K562 (cell line): ENCODE measurements around the gene IL12RB2. TPM values are rescaled to one million over a fixed set of nuclear protein-coding genes. Genes with fewer than 3 reads are reported as not detected.

Source experiments
- ARHGAP35 ChIP-seq: fragments of 450-650 bp; IDR thresholded peaks from 2 replicates; pipeline ENCODE4 v1.6.1; 2018; ENCODE audit not compliant: partially characterized antibody
- CREB1 ChIP-seq, 2 experiments: sonication (generic) in 1 of 2; formaldehyde crosslinking in 1 of 2; IDR thresholded peaks; 2 replicates each; pipeline versions ENCODE4 v1.6.1 to v1.8.0; 2012 to 2022; ENCODE audit warnings: inconsistent platforms in 1 of 2, mild to moderate bottlenecking in 1 of 2, missing genetic modification reagents in 1 of 2, moderate library complexity in 1 of 2
- RBM14 ChIP-seq: fragments of 200-400 bp; formaldehyde crosslinking; IDR thresholded peaks from 2 replicates; pipeline ENCODE4 v1.6.1; 2018; ENCODE audit warnings: low read depth, mild to moderate bottlenecking, low read length, moderate library complexity, borderline replicate concordance; ENCODE audit not compliant: insufficient read depth
- RBM15 ChIP-seq: fragments of 200-400 bp; formaldehyde crosslinking; IDR thresholded peaks from 2 replicates; pipeline ENCODE4 v1.6.1; 2018; ENCODE audit warnings: mild to moderate bottlenecking, low read length, moderate library complexity; ENCODE audit not compliant: insufficient read depth
- RFX7 ChIP-seq: fragments of 250-450 bp; sonication (Bioruptor Pico); IDR thresholded peaks from 2 replicates; pipeline ENCODE4 v1.5.1; 2021; ENCODE audit warnings: mild to moderate bottlenecking
- SMAD2 ChIP-seq: fragments of 150-350 bp; IDR thresholded peaks from 2 replicates; pipeline ENCODE4 v1.6.1; 2014; ENCODE audit warnings: low read depth, mild to moderate bottlenecking, low read length
- TAF7 ChIP-seq: fragments of 450-650 bp; IDR thresholded peaks from 2 replicates; pipeline ENCODE4 v1.6.1; 2016; ENCODE audit warnings: missing genetic modification characterization, missing compliant biosample characterization
- YY1 ChIP-seq, 3 experiments: IDR thresholded peaks; 2 replicates each; pipeline ENCODE4 v1.6.1; 2011; ENCODE audit warnings: low read length in 2 of 3, mild to moderate bottlenecking in 2 of 3, moderate library complexity in 2 of 3, borderline replicate concordance in 1 of 3, control low read depth in 1 of 3, low read depth in 1 of 3; ENCODE audit not compliant: insufficient read depth in 3 of 3, insufficient replicate concordance in 2 of 3, control insufficient read depth in 1 of 3, insufficient read length in 1 of 3; ENCODE audit errors: extremely low read depth in 1 of 3
- polyA plus RNA-seq, 8 experiments: library from polyadenylated mRNA; depleted of rRNA in 4 of 8; stranded (reverse) in 5 of 8; unstranded in 3 of 8; fragments of >200 nt; fragmentation: Nextera tagmentation in 2 of 8; fragmentation: Illumina TruSeq in 1 of 8; extraction: Ambion mirVana in 2 of 8; extraction: Trizol in 1 of 8; gene quantifications; 2 replicates each; pipeline versions ENCODE4 v1.2.1 to v1.2.3, GENCODE V29; 2011 to 2014; ENCODE audit warnings: inconsistent platforms in 1 of 8, missing spikeins in 1 of 8
- total RNA-seq, 7 experiments: library from RNA; depleted of rRNA in 6 of 7; stranded (reverse); fragments of >200 nt in 6 of 7; fragmentation: Illumina TruSeq in 2 of 7; extraction: Trizol in 2 of 7; gene quantifications; 2 replicates each; pipeline versions ENCODE4 v1.2.1 to v1.2.3, GENCODE V29; 2011 to 2021; ENCODE audit warnings: low replicate concordance in 1 of 7
- TF ChIP-seq, protein P1 (sequence below): fragments of 250-450 bp; sonication (Bioruptor Pico); IDR thresholded peaks from 2 replicates; pipeline ENCODE4 v1.5.0; 2022; ENCODE audit warnings: mild to moderate bottlenecking
- TF ChIP-seq, protein P2 (sequence below): fragments of 250-450 bp; sonication (Bioruptor Pico); IDR thresholded peaks from 2 replicates; pipeline ENCODE4 v1.4.0; 2020
- TF ChIP-seq, protein P3 (sequence below): fragments of 450-650 bp; formaldehyde crosslinking; IDR thresholded peaks from 2 replicates; pipeline ENCODE4 v1.4.0; 2022; ENCODE audit warnings: missing genetic modification characterization
- TF ChIP-seq, protein P4 (sequence below): sonication (generic); formaldehyde crosslinking; IDR thresholded peaks from 2 replicates; pipeline ENCODE4 v1.8.0; 2022; ENCODE audit warnings: mild to moderate bottlenecking, missing genetic modification reagents
- TF ChIP-seq, protein P5 (sequence below): sonication (generic); formaldehyde crosslinking; IDR thresholded peaks from 2 replicates; pipeline ENCODE4 v1.8.0; 2023; ENCODE audit warnings: mild to moderate bottlenecking, missing genetic modification reagents
- TF ChIP-seq, protein P6 (sequence below), 2 experiments: fragments of 450-650 bp; IDR thresholded peaks; 2 replicates each; pipeline ENCODE4 v1.6.1; 2018; ENCODE audit warnings: mild to moderate bottlenecking in 2 of 2, low read depth in 1 of 2; ENCODE audit not compliant: partially characterized antibody in 2 of 2

The IL12RB2 gene
- total and polyA plus RNA-seq, 9 of the 15 experiments (the other 6 are each of a cell fraction or from before 2014, with no cell fraction given) = 0.39 to 3.3 (median 1.9) TPM

DNA sequence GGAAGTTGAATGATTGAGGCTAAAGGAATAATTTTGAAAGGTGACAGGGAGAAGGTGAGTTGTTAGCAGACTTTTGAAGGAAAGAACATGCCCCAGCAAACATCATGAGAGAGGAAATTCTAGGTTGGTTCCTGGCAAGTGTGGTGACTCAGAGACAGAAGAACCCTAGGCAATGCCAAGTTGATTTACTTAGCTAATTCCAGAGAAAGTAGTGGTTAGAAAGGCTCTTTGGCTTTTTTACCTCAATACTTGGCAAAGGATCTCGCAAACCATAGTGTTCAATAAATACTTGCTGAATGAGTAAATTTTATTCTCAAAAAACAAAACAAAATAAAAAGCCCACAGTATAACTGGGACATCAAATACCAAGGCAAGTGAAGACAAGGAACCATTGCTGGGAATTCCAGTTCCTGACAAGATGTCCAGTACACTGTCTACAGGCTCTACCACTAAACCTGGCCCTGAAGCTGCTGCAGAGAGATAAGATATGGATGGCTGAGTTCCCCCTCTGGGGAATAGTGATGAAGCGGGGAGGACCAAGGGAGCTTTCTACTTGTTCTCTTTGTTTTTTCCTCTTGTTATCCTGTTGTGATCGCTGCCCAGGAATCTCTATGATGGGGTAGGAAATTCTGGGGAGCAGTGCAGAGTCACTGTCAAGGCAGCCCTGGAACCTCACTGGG lies 48.2 kb downstream of the IL12RB2 start (continued):
- TF ChIP-seq, protein P1, sequence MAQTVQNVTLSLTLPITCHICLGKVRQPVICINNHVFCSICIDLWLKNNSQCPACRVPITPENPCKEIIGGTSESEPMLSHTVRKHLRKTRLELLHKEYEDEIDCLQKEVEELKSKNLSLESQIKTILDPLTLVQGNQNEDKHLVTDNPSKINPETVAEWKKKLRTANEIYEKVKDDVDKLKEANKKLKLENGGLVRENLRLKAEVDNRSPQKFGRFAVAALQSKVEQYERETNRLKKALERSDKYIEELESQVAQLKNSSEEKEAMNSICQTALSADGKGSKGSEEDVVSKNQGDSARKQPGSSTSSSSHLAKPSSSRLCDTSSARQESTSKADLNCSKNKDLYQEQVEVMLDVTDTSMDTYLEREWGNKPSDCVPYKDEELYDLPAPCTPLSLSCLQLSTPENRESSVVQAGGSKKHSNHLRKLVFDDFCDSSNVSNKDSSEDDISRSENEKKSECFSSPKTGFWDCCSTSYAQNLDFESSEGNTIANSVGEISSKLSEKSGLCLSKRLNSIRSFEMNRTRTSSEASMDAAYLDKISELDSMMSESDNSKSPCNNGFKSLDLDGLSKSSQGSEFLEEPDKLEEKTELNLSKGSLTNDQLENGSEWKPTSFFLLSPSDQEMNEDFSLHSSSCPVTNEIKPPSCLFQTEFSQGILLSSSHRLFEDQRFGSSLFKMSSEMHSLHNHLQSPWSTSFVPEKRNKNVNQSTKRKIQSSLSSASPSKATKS (CRISPR knock-in tag) = no peak
- TF ChIP-seq ARHGAP35 (no peak), RFX7 (CRISPR knock-in tag) (no peak), CREB1 (IDR thresholded peaks at IDR 0.05) (0 out of 2 replicates have a peak, but pooled peaks have one; percentile 7), CREB1 (CRISPR knock-in tag; IDR thresholded peaks at IDR 0.05) (no peak), RBM15 (no peak), RBM14 (no peak), YY1 (IDR thresholded peaks at IDR 0.05; ENCODE audit: borderline replicate concordance in 1 of 3, control insufficient read depth in 1 of 3, extremely low read depth in 1 of 3, insufficient read depth in 3 of 3, insufficient read length in 1 of 3, insufficient replicate concordance in 2 of 3, low read depth in 1 of 3, low read length in 2 of 3) (peak in 1 of 3 experiments; percentile 52), SMAD2 (no peak), TAF7 (tag) (no peak)
- TF ChIP-seq, protein P2, sequence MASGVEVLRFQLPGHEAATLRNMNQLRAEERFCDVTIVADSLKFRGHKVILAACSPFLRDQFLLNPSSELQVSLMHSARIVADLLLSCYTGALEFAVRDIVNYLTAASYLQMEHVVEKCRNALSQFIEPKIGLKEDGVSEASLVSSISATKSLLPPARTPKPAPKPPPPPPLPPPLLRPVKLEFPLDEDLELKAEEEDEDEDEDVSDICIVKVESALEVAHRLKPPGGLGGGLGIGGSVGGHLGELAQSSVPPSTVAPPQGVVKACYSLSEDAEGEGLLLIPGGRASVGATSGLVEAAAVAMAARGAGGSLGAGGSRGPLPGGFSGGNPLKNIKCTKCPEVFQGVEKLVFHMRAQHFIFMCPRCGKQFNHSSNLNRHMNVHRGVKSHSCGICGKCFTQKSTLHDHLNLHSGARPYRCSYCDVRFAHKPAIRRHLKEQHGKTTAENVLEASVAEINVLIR (CRISPR knock-in tag) = no peak
- TF ChIP-seq, protein P3, sequence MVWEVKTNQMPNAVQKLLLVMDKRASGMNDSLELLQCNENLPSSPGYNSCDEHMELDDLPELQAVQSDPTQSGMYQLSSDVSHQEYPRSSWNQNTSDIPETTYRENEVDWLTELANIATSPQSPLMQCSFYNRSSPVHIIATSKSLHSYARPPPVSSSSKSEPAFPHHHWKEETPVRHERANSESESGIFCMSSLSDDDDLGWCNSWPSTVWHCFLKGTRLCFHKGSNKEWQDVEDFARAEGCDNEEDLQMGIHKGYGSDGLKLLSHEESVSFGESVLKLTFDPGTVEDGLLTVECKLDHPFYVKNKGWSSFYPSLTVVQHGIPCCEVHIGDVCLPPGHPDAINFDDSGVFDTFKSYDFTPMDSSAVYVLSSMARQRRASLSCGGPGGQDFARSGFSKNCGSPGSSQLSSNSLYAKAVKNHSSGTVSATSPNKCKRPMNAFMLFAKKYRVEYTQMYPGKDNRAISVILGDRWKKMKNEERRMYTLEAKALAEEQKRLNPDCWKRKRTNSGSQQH (CRISPR knock-in tag) = no peak
- TF ChIP-seq, protein P4, sequence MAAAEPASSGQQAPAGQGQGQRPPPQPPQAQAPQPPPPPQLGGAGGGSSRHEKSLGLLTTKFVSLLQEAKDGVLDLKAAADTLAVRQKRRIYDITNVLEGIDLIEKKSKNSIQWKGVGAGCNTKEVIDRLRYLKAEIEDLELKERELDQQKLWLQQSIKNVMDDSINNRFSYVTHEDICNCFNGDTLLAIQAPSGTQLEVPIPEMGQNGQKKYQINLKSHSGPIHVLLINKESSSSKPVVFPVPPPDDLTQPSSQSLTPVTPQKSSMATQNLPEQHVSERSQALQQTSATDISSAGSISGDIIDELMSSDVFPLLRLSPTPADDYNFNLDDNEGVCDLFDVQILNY (CRISPR knock-in tag) = no peak
- TF ChIP-seq, protein P5, sequence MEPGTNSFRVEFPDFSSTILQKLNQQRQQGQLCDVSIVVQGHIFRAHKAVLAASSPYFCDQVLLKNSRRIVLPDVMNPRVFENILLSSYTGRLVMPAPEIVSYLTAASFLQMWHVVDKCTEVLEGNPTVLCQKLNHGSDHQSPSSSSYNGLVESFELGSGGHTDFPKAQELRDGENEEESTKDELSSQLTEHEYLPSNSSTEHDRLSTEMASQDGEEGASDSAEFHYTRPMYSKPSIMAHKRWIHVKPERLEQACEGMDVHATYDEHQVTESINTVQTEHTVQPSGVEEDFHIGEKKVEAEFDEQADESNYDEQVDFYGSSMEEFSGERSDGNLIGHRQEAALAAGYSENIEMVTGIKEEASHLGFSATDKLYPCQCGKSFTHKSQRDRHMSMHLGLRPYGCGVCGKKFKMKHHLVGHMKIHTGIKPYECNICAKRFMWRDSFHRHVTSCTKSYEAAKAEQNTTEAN (CRISPR knock-in tag) = no peak
- TF ChIP-seq, protein P6, sequence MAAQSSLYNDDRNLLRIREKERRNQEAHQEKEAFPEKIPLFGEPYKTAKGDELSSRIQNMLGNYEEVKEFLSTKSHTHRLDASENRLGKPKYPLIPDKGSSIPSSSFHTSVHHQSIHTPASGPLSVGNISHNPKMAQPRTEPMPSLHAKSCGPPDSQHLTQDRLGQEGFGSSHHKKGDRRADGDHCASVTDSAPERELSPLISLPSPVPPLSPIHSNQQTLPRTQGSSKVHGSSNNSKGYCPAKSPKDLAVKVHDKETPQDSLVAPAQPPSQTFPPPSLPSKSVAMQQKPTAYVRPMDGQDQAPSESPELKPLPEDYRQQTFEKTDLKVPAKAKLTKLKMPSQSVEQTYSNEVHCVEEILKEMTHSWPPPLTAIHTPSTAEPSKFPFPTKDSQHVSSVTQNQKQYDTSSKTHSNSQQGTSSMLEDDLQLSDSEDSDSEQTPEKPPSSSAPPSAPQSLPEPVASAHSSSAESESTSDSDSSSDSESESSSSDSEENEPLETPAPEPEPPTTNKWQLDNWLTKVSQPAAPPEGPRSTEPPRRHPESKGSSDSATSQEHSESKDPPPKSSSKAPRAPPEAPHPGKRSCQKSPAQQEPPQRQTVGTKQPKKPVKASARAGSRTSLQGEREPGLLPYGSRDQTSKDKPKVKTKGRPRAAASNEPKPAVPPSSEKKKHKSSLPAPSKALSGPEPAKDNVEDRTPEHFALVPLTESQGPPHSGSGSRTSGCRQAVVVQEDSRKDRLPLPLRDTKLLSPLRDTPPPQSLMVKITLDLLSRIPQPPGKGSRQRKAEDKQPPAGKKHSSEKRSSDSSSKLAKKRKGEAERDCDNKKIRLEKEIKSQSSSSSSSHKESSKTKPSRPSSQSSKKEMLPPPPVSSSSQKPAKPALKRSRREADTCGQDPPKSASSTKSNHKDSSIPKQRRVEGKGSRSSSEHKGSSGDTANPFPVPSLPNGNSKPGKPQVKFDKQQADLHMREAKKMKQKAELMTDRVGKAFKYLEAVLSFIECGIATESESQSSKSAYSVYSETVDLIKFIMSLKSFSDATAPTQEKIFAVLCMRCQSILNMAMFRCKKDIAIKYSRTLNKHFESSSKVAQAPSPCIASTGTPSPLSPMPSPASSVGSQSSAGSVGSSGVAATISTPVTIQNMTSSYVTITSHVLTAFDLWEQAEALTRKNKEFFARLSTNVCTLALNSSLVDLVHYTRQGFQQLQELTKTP (IDR thresholded peaks at IDR 0.05; ENCODE audit: low read depth in 1 of 2, partially characterized antibody in 2 of 2) = no peak
